Caco-2 (cell line): Measurements from ENCODE around the gene TNFSF18. TPM values are rescaled to one million over a fixed set of nuclear protein-coding genes. Genes with fewer than 3 reads are reported as not detected.

ENCODE experiments used
- BruUV-seq: library from RNA; stranded (reverse); fragments of 400-500 nt; replicated peaks from 2 replicates; lab custom pipeline; 2021; lab: Mats Ljungman, UMichigan
- CTCF ChIA-PET: fragments of 300-600 bp; sonication (Branson Sonifier 250); formaldehyde crosslinking; loops from one replicate; lab custom pipeline; 2022; ENCODE audit warnings: antibody characterized with exemption; lab: Charles Lee
- POLR2A ChIA-PET: fragments of 300-600 bp; sonication (Branson Sonifier 250); formaldehyde crosslinking; loops from one replicate; lab custom pipeline; 2022; ENCODE audit warnings: antibody characterized with exemption; lab: Charles Lee
- DNase-seq, 2 experiments: peaks; one replicate each; pipeline versions ENCODE4 v3.0.0 to v3.0.0-alpha.2; 2020 to 2022
- H3K27me3 ChIP-seq: replicated peaks from 2 replicates; pipeline ENCODE4 v1.6.0; 2011; ENCODE audit warnings: low read length; ENCODE audit not compliant: control insufficient read depth, insufficient read depth
- H3K36me3 ChIP-seq: 2 replicates; pipeline ENCODE4 v1.5.1; 2011; ENCODE audit warnings: low read length; ENCODE audit not compliant: control insufficient read depth, insufficient read depth
- H3K4me1 ChIP-seq: fragments of 250-450 bp; sonication (Bioruptor Pico); 2 replicates; pipeline ENCODE4 v1.5.1; 2020; ENCODE audit warnings: mild to moderate bottlenecking
- H3K4me3 ChIP-seq: 2 replicates; pipeline ENCODE4 v1.5.1; 2011; ENCODE audit warnings: low read depth, mild to moderate bottlenecking, control low read depth, low read length
- H3K9me3 ChIP-seq: fragments of 250-450 bp; sonication (Bioruptor Pico); 2 replicates; pipeline ENCODE4 v1.5.1; 2020; ENCODE audit warnings: mild to moderate bottlenecking, moderate library complexity
- H3K27ac Mint-ChIP-seq: one replicate; pipeline ENCODE4 v1.8.0; 2022; ENCODE audit warnings: mixed read lengths; ENCODE audit not compliant: unreplicated experiment
- H3K27me3 Mint-ChIP-seq: one replicate; pipeline ENCODE4 v1.8.0; 2022; ENCODE audit warnings: mixed read lengths; ENCODE audit not compliant: insufficient read depth, unreplicated experiment
- H3K36me3 Mint-ChIP-seq: one replicate; pipeline ENCODE4 v1.8.0; 2022; ENCODE audit warnings: mild to moderate bottlenecking, mixed read lengths; ENCODE audit not compliant: insufficient read depth, unreplicated experiment
- H3K4me1 Mint-ChIP-seq: one replicate; pipeline ENCODE4 v1.8.0; 2022; ENCODE audit warnings: low read depth, mixed read lengths; ENCODE audit not compliant: unreplicated experiment
- H3K4me3 Mint-ChIP-seq: one replicate; pipeline ENCODE4 v1.8.0; 2022; ENCODE audit warnings: mild to moderate bottlenecking, moderate library complexity, mixed read lengths; ENCODE audit not compliant: unreplicated experiment
- H3K9me3 Mint-ChIP-seq: one replicate; pipeline ENCODE4 v1.8.0; 2022; ENCODE audit warnings: mixed read lengths; ENCODE audit not compliant: unreplicated experiment
- intact Hi-C: fragments of 100-400 bp; cut with micrococcal nuclease; formaldehyde crosslinking; loops from one replicate; pipeline ENCODE4 v1.10.0; 2022; ENCODE audit not compliant: unreplicated experiment
- total RNA-seq: library from RNA; stranded (reverse); gene quantifications from 2 replicates; pipeline ENCODE4 v1.2.3, GENCODE V29; 2022
- TF ChIP-seq, protein P1 (sequence below), 2 experiments: fragments of 200-600 bp in 1 of 2; IDR thresholded peaks; 1 replicate in 1 of 2; 2 replicates in 1 of 2; pipeline versions ENCODE4 v1.5.1 to v1.8.0; 2011 to 2022; ENCODE audit warnings: antibody characterized with exemption in 1 of 2, control low read depth in 1 of 2, inconsistent platforms in 1 of 2, low read depth in 1 of 2, low read length in 1 of 2, mild to moderate bottlenecking in 1 of 2, moderate library complexity in 1 of 2; ENCODE audit not compliant: insufficient read depth in 1 of 2, severe bottlenecking in 1 of 2, unreplicated experiment in 1 of 2

Gene TNFSF18
- total RNA-seq, 1 experiment from 2014 or later = not detected

DNA sequence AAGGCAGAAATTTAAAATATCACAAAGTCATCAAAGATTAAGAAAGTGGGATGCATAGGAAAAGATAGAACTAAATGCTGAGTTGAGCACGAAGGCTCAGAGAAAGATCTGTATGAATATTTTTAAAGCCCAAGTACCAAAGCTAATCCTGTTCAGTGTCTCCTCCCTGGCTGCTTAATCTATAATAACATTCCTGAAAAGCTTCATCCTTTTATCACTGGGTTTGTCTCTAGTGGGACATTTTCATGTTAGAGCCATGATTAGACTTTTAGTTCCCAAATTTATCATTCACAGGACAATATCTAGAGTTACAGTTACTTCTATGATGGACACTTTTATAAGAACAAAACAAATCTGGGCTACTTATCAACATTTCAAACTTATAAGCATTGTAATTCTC, 38.6 kb downstream of the TNFSF18 start:
- ChIA-PET CTCF (no interaction called here), POLR2A (no interaction called here)
- H3K4me3 Mint-ChIP-seq = no peak overlapping the region
- BruUV-seq = no TSS peak
- no peaks in the 10 kb centered on the region for H3K27me3 Mint-ChIP-seq
- H3K4me1 Mint-ChIP-seq = no peaks in the 10 kb centered on the region
- Histone ChIP-seq H3K4me3 (no peak overlapping the region), H3K4me1 (no peaks in the 10 kb centered on the region), H3K36me3 (no peaks in the 10 kb centered on the region), H3K9me3 (no peaks in the 10 kb centered on the region), H3K27me3 (no peaks in the 10 kb centered on the region)
- intact Hi-C loops = no loop called here
- H3K9me3 Mint-ChIP-seq = no peaks in the 10 kb centered on the region
- no peaks in the 10 kb centered on the region for H3K36me3 Mint-ChIP-seq
- H3K27ac Mint-ChIP-seq = no peak overlapping the region
- no peak for DNase-seq
- TF ChIP-seq, protein P1, sequence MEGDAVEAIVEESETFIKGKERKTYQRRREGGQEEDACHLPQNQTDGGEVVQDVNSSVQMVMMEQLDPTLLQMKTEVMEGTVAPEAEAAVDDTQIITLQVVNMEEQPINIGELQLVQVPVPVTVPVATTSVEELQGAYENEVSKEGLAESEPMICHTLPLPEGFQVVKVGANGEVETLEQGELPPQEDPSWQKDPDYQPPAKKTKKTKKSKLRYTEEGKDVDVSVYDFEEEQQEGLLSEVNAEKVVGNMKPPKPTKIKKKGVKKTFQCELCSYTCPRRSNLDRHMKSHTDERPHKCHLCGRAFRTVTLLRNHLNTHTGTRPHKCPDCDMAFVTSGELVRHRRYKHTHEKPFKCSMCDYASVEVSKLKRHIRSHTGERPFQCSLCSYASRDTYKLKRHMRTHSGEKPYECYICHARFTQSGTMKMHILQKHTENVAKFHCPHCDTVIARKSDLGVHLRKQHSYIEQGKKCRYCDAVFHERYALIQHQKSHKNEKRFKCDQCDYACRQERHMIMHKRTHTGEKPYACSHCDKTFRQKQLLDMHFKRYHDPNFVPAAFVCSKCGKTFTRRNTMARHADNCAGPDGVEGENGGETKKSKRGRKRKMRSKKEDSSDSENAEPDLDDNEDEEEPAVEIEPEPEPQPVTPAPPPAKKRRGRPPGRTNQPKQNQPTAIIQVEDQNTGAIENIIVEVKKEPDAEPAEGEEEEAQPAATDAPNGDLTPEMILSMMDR (IDR thresholded peaks at IDR 0.05; ENCODE audit: insufficient read depth in 1 of 2, low read depth in 1 of 2, low read length in 1 of 2, severe bottlenecking in 1 of 2, unreplicated experiment in 1 of 2) = no peak

DNA sequence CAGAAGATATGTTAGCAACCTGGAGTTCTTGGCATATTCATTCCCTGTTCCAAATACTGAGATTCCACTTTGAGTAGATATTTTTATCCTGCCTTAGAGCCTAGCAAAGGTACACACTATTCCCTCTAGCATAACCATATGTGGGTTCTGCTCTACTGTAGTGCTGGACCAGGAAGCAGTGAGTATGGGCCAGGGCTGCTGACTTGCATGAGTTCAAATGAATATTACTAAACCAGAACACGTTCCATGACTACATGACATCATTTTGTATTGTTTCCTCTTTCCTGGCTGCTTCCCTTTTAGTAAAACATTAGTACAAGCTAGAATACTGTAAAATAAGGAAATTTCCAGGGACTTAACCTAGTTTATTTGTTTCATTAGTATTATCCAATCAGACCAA, 41.1 kb downstream of the TNFSF18 start:
- intact Hi-C loops = no loop called here
- no peak for DNase-seq
- BruUV-seq = no TSS peak
- Mint-ChIP-seq H3K4me1 (no peaks in the 10 kb centered on the region), H3K36me3 (no peaks in the 10 kb centered on the region), H3K4me3 (no peak overlapping the region), H3K9me3 (no peaks in the 10 kb centered on the region), H3K27me3 (no peaks in the 10 kb centered on the region), H3K27ac (no peak overlapping the region)
- Histone ChIP-seq H3K4me1 (no peaks in the 10 kb centered on the region), H3K9me3 (no peaks in the 10 kb centered on the region), H3K36me3 (no peaks in the 10 kb centered on the region), H3K27me3 (no peaks in the 10 kb centered on the region), H3K4me3 (no peak overlapping the region)
- CTCF ChIA-PET = no interaction called here
- POLR2A ChIA-PET = no interaction called here
- TF ChIP-seq, protein P1 (IDR thresholded peaks at IDR 0.05; ENCODE audit: insufficient read depth in 1 of 2, low read depth in 1 of 2, low read length in 1 of 2, severe bottlenecking in 1 of 2, unreplicated experiment in 1 of 2) = no peak

DNA sequence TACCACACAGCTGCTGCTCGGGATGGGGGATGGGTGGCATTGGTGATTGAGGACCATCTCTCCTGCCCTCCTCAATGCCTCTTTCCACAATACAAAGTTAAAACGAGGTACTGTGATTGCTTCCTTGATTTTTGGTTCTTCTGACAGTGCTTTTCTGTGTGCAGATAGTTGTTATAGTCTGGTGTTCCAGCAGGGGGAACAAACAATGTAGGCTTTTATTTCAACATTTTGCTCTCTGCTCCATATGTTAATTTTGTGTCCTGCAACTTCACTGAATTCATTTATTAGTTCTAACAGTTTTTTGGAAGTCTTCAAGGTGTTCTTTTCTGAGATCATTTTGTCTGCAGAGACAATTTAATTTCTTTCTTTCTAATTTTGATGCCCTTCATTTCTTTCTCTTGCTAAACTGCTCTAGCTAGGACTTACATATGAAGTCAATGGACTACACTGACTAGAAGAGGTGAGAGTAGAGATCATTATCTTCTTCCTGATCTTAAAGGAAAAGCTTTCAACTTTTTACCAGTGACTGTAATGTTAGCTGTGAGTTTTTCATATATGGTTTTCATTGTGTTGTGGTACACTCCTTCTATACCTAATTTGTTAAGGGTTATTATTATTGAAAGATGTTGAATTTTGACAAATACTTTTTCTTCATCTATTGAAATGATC, 45.4 kb downstream of the TNFSF18 start:
- TF ChIP-seq, protein P1 (IDR thresholded peaks at IDR 0.05; ENCODE audit: insufficient read depth in 1 of 2, low read depth in 1 of 2, low read length in 1 of 2, severe bottlenecking in 1 of 2, unreplicated experiment in 1 of 2) = no peak
- Histone ChIP-seq H3K27me3 (no peaks in the 10 kb centered on the region), H3K9me3 (peaks cover 3% of the 10 kb centered on the region; the same call in 1 of the 2 replicates), H3K36me3 (no peaks in the 10 kb centered on the region), H3K4me1 (no peaks in the 10 kb centered on the region), H3K4me3 (no peak overlapping the region)
- peaks cover 17% of the 10 kb centered on the region for H3K9me3 Mint-ChIP-seq
- H3K4me3 Mint-ChIP-seq = no peak overlapping the region
- ChIA-PET POLR2A (no interaction called here), CTCF (no interaction called here)
- intact Hi-C loops = no loop called here
- no TSS peak for BruUV-seq
- H3K27me3 Mint-ChIP-seq = no peaks in the 10 kb centered on the region
- no peak for DNase-seq
- no peaks in the 10 kb centered on the region for H3K36me3 Mint-ChIP-seq
- no peak overlapping the region for H3K27ac Mint-ChIP-seq
- no peaks in the 10 kb centered on the region for H3K4me1 Mint-ChIP-seq
